Prostate gland (tissue), 2 donors: ENCODE measurements around the gene ATG7. TPM values are rescaled to one million over a fixed set of nuclear protein-coding genes. Genes with fewer than 3 reads are reported as not detected.

Experiments used
- DNase-seq: peaks from one replicate; pipeline ENCODE4 v3.0.0-alpha.2; 2019; ENCODE audit warnings: low spot score
- H3K27ac ChIP-seq, 2 donors: fragments of 200-600 bp; sonication (generic); 2 replicates each; pipeline ENCODE4 v1.5.1; 2017 to 2019
- H3K27me3 ChIP-seq: fragments of 200-600 bp; sonication (generic); replicated peaks from 2 replicates; pipeline ENCODE4 v1.5.1; 2019; ENCODE audit not compliant: insufficient read depth
- H3K36me3 ChIP-seq, 2 donors: fragments of 200-600 bp; sonication (generic); 1 replicate in 1 of 2; 2 replicates in 1 of 2; pipeline versions ENCODE4 v1.5.1 to v1.8.1; 2017 to 2019
- H3K4me1 ChIP-seq: fragments of 200-600 bp; sonication (generic); replicated peaks from 2 replicates; pipeline ENCODE4 v1.5.1; 2019
- H3K4me3 ChIP-seq, 2 donors: fragments of 200-600 bp; sonication (generic); 2 replicates each; pipeline ENCODE4 v1.5.1; 2017 to 2019
- H3K9me3 ChIP-seq: fragments of 200-600 bp; sonication (generic); 2 replicates; pipeline ENCODE4 v1.5.1; 2017
- POLR2A ChIP-seq: fragments of 450-650 bp; IDR thresholded peaks from one replicate; pipeline ENCODE4 v1.6.1; 2016; ENCODE audit warnings: antibody characterized with exemption, mild to moderate bottlenecking
- POLR2AphosphoS5 ChIP-seq: sonication (generic); formaldehyde crosslinking; IDR thresholded peaks from one replicate; pipeline ENCODE4 v1.6.1; 2017; ENCODE audit warnings: antibody characterized with exemption
- WGBS: methylation state at CpG from one replicate; pipeline ENCODE4 v1.1.5; 2018; 5-methylcytosine and 5-hydroxymethylcytosine counted together
- intact Hi-C: fragments of 100-400 bp; cut with DNase I; formaldehyde crosslinking; loops from one replicate; pipeline ENCODE4 v1.14.2; 2022
- total RNA-seq, 2 donors: library from RNA; depleted of rRNA; stranded (reverse); fragments of >200 nt; gene quantifications; one replicate each; pipeline ENCODE4 v1.1.0, GENCODE V29; 2016
- TF ChIP-seq, protein P1 (sequence below), 4 experiments: fragments of 200-600 bp in 2 of 4; fragments of 450-650 bp in 2 of 4; sonication (generic) in 2 of 4; IDR thresholded peaks; 1 replicate in 3 of 4; 2 replicates in 1 of 4; pipeline ENCODE4 v1.5.1; 2016 to 2019; ENCODE audit warnings: antibody characterized with exemption in 4 of 4, mild to moderate bottlenecking in 2 of 4, moderate library complexity in 2 of 4

The ATG7 gene
- total RNA-seq, 2 donors from 2014 or later: 25.2 to 66.5 TPM

DNA sequence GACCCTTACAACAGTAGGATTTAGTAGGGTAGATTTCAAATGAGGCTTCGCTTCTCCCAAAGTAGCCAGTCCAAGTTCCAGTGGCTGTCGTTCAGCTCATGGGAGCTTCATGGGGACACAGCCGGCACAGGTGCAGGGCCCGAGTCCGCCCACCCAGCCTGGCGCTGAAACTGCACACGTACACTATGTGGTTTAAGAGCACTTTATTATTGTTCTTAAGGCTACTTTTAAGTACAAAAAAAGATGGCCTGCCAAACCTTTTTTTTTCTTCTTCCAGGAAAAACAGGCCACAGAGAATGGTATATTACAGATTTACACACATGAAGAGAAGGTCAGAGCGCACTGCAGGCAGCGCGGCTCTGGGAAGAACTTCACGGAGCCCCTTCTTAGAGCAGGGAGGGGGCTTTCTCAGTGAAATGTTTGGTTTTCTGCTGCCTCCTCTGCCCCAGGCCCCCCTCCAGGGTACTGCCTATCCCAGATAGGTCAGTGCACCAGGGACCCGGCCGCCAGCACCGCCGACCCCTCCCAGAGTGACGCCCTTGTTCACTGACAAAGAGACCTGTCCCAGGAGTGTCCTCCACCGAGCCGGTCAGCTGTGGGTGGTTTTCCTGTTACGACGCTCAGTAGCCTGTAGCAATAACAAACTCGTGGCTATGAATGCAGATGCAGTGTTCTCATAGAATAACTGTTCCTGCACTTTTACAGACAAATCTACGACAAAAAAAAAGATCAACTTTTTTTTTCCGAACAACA, 283.9 kb downstream of the ATG7 start:
- H3K27me3 ChIP-seq: no peaks in the 10 kb centered on the region
- H3K4me1 ChIP-seq: peaks cover 24% of the 10 kb centered on the region
- H3K9me3 ChIP-seq: no peaks in the 10 kb centered on the region
- no peak for DNase-seq
- TF ChIP-seq POLR2A (no peak), POLR2AphosphoS5 (no peak)
- TF ChIP-seq, protein P1, sequence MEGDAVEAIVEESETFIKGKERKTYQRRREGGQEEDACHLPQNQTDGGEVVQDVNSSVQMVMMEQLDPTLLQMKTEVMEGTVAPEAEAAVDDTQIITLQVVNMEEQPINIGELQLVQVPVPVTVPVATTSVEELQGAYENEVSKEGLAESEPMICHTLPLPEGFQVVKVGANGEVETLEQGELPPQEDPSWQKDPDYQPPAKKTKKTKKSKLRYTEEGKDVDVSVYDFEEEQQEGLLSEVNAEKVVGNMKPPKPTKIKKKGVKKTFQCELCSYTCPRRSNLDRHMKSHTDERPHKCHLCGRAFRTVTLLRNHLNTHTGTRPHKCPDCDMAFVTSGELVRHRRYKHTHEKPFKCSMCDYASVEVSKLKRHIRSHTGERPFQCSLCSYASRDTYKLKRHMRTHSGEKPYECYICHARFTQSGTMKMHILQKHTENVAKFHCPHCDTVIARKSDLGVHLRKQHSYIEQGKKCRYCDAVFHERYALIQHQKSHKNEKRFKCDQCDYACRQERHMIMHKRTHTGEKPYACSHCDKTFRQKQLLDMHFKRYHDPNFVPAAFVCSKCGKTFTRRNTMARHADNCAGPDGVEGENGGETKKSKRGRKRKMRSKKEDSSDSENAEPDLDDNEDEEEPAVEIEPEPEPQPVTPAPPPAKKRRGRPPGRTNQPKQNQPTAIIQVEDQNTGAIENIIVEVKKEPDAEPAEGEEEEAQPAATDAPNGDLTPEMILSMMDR (IDR thresholded peaks at IDR 0.05): no peak
- H3K27ac ChIP-seq: peak overlapping the region in 1 of 2 donors; percentile 7
- H3K36me3 ChIP-seq: no peaks in the 10 kb centered on the region
- 71% methylated on average over 23 of the region's 23 CpGs for WGBS
- intact Hi-C loops: no loop called here
- H3K4me3 ChIP-seq: no peak overlapping the region

GRCh38 chr3:11556851-11557644, 284.9 kb downstream of the ATG7 start:
- peaks cover 24% of the 10 kb centered on the region for H3K4me1 ChIP-seq
- H3K27ac ChIP-seq: peak overlapping the region; percentile 14 to 18
- intact Hi-C loops: no loop called here
- peak; percentile 30 for TF ChIP-seq POLR2AphosphoS5
- TF ChIP-seq, protein P1 (IDR thresholded peaks at IDR 0.05): no peak
- H3K9me3 ChIP-seq: no peaks in the 10 kb centered on the region
- no peak overlapping the region for H3K4me3 ChIP-seq
- no peaks in the 10 kb centered on the region for H3K27me3 ChIP-seq
- H3K36me3 ChIP-seq: no peaks in the 10 kb centered on the region
- DNase-seq: no peak
- WGBS: 31% methylated on average over 16 of the region's 16 CpGs

- no peaks in the 10 kb centered on the region for H3K27me3 ChIP-seq
- peak; percentile 36 for DNase-seq
Observed at GRCh38 chr3:11558002-11558401, 285.8 kb downstream of the ATG7 start.

DNA sequence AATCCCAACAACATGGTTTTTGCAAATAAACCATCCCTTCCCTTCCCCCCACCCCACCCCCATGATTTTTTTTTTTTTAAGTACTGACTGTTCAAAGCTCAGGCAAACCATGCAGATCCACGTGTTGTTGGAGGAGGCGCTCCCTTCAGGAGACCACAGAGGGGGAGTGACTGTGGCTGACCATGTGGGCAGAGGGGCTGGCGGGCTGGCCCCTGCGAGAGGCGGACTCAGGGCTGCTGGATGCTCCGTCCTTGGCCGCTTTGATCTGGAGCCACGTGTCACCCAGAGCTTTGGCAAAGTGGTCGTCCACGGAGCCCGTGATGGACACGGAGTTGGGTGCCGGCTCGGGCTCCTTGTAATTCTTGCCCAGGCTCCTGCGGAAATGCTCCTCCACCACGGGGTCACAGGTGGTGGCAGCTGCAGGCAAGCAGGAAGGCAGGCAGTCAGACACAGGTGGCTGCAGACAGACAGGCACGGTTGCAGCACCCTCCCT, 286.3 kb downstream of the ATG7 start:
- H3K4me3 ChIP-seq: no peak overlapping the region
- intact Hi-C loops: no loop called here
- H3K4me1 ChIP-seq: peaks cover 16% of the 10 kb centered on the region
- no peaks in the 10 kb centered on the region for H3K9me3 ChIP-seq
- H3K27me3 ChIP-seq: no peaks in the 10 kb centered on the region
- TF ChIP-seq POLR2A: no peak
- TF ChIP-seq, protein P1 (IDR thresholded peaks at IDR 0.05): no peak
- 59% methylated on average over 17 of the region's 17 CpGs for WGBS
- H3K27ac ChIP-seq: peak overlapping the region; percentile 1 to 18
- DNase-seq: no peak
- H3K36me3 ChIP-seq: no peaks in the 10 kb centered on the region

More at GRCh38 chr3:11558002-11558401, 285.8 kb downstream of the ATG7 start:
- Histone ChIP-seq H3K36me3 (no peaks in the 10 kb centered on the region), H3K4me1 (peaks cover 20% of the 10 kb centered on the region), H3K9me3 (no peaks in the 10 kb centered on the region), H3K4me3 (no peak overlapping the region), H3K27ac (peak overlapping the region; percentile 14 to 18)
- no peak for TF ChIP-seq POLR2A
- no peak for TF ChIP-seq POLR2AphosphoS5
- 36% methylated on average over 13 of the region's 13 CpGs for WGBS
- intact Hi-C loops: no loop called here
